A673 (cell line): ENCODE measurements around the gene CTF1. TPM values are rescaled to one million over a fixed set of nuclear protein-coding genes. Genes with fewer than 3 reads are reported as not detected.

Experiments used
- Bru-seq: library from RNA; stranded (reverse); fragments of 400-500 nt; gene quantifications from one replicate; lab custom pipeline; 2021; lab: Mats Ljungman, UMichigan
- BruChase-seq, 2 experiments: library from RNA; stranded (reverse); fragments of 400-500 nt; gene quantifications; one replicate each; lab custom pipeline; 2021; lab: Mats Ljungman, UMichigan
- BruUV-seq: library from RNA; stranded (reverse); fragments of 400-500 nt; replicated peaks from 2 replicates; lab custom pipeline; 2021; lab: Mats Ljungman, UMichigan
- CTCF ChIA-PET: fragments of 300-600 bp; sonication (Branson Sonifier 250); formaldehyde crosslinking; loops from one replicate; lab custom pipeline; 2022; ENCODE audit warnings: antibody characterized with exemption; lab: Charles Lee
- POLR2A ChIA-PET: fragments of 300-600 bp; sonication (Branson Sonifier 250); formaldehyde crosslinking; loops from one replicate; lab custom pipeline; 2022; ENCODE audit warnings: antibody characterized with exemption; ENCODE audit not compliant: low non-redundant PET; lab: Charles Lee
- DNase-seq: peaks from one replicate; pipeline ENCODE4 v3.0.0-alpha.2; 2015; ENCODE audit warnings: low spot score
- H3K27ac ChIP-seq: fragments of 200-600 bp; sonication (generic); 2 replicates; pipeline ENCODE4 v1.5.1; 2016; ENCODE audit warnings: mixed run types, low read depth, mild to moderate bottlenecking, mixed read lengths, antibody characterized with exemption, low read length; ENCODE audit not compliant: poor library complexity, severe bottlenecking
- H3K27me3 ChIP-seq: fragments of 200-600 bp; sonication (generic); replicated peaks from 2 replicates; pipeline ENCODE4 v1.6.1; 2017; ENCODE audit warnings: mixed run types, low read depth, mild to moderate bottlenecking, mixed read lengths, antibody characterized with exemption, low read length; ENCODE audit not compliant: insufficient read depth, poor library complexity
- H3K36me3 ChIP-seq: fragments of 200-600 bp; sonication (generic); 2 replicates; pipeline ENCODE4 v1.6.1; 2016; ENCODE audit warnings: mixed run types, mild to moderate bottlenecking, mixed read lengths, antibody characterized with exemption, low read length; ENCODE audit not compliant: insufficient read depth, poor library complexity, severe bottlenecking
- H3K4me1 ChIP-seq: fragments of 200-600 bp; sonication (generic); 2 replicates; pipeline ENCODE4 v1.6.1; 2017; ENCODE audit warnings: mixed run types, mild to moderate bottlenecking, mixed read lengths, antibody characterized with exemption, low read length; ENCODE audit not compliant: insufficient read depth, poor library complexity, severe bottlenecking
- H3K4me3 ChIP-seq: fragments of 200-600 bp; sonication (generic); 2 replicates; pipeline ENCODE4 v1.5.1; 2016; ENCODE audit warnings: low read depth, mixed run types, mild to moderate bottlenecking, mixed read lengths, low read length; ENCODE audit not compliant: poor library complexity, severe bottlenecking
- H3K9me3 ChIP-seq: fragments of 200-600 bp; sonication (generic); 2 replicates; pipeline ENCODE4 v1.6.1; 2016; ENCODE audit warnings: mixed run types, low read depth, mild to moderate bottlenecking, mixed read lengths, antibody characterized with exemption, low read length; ENCODE audit not compliant: poor library complexity, severe bottlenecking
- CTCF ChIP-seq: fragments of 300-800, 200-600 bp; sonication (generic); conservative IDR thresholded peaks from 2 replicates; pipeline ENCODE4 v1.5.1; 2017; ENCODE audit warnings: low read depth, mild to moderate bottlenecking, antibody characterized with exemption, low read length, moderate library complexity, mixed read lengths
- EZH2 ChIP-seq: fragments of 200-600 bp; sonication (generic); IDR thresholded peaks from 2 replicates; pipeline ENCODE4 v1.6.1; 2017; ENCODE audit warnings: borderline replicate concordance, low read depth, mild to moderate bottlenecking, mixed read lengths, antibody characterized with exemption, low read length; ENCODE audit not compliant: poor library complexity, severe bottlenecking
- intact Hi-C: fragments of 100-400 bp; cut with micrococcal nuclease; formaldehyde crosslinking; loops from one replicate; pipeline ENCODE4 v1.10.0; 2022; ENCODE audit not compliant: unreplicated experiment
- long read RNA-seq: library from polyadenylated mRNA; stranded (forward); transcript quantifications from one replicate; pipeline ENCODE4 v2.0.0, GENCODE V29; 2022
- total RNA-seq: library from RNA; stranded (reverse); gene quantifications from 2 replicates; pipeline ENCODE4 v1.2.3, GENCODE V29; 2021

The CTF1 gene
- total RNA-seq (1.4 and 1.6 TPM in 2 replicates), Bru-seq, nascent RNA (percentile 27 among the genes with signal in this experiment), BruChase-seq, experiment 1, labeled RNA remaining after a 2-hour chase (percentile 26 among the genes with signal in this experiment), BruChase-seq, experiment 2, labeled RNA remaining after a 6-hour chase (percentile 27 among the genes with signal in this experiment)
- long read RNA-seq, partial matches to known transcripts = 0 of 3 reads
- long read RNA-seq, other reads (novel, unspliced or antisense) = 1 of 3 reads

GRCh38 chr16:30896261-30896888 lies at the start of gene CTF1:
Gene CTF1, plus strand, starts transcription at chr16:30896614. Its CDS starts 30 bp downstream, at chr16:30896644.
- TF ChIP-seq CTCF (no peak), EZH2 (no peak)
- Histone ChIP-seq H3K27me3 (no peaks in the 10 kb centered on the region), H3K27ac (peak within 1 kb of the TSS; percentile 93), H3K9me3 (no peaks in the 10 kb centered on the region), H3K36me3 (peaks cover 6% of the 10 kb centered on the region), H3K4me3 (peak within 1 kb of the TSS; percentile 53), H3K4me1 (peaks cover 16% of the 10 kb centered on the region)
- intact Hi-C loops = loop anchor here (2.0 kb wide), 1 partner anchor 52 kb away; no protein-coding TSS in a partner anchor
- DNase-seq = peak; percentile 71
- BruUV-seq = no TSS peak
- POLR2A ChIA-PET = no interaction called here
- CTCF ChIA-PET = no interaction called here

- Histone ChIP-seq H3K9me3 (no peaks in the 10 kb centered on the region), H3K27me3 (no peaks in the 10 kb centered on the region), H3K36me3 (no peaks in the 10 kb centered on the region), H3K4me1 (no peaks in the 10 kb centered on the region), H3K27ac (no peak overlapping the region), H3K4me3 (no peak overlapping the region)
- POLR2A ChIA-PET = no interaction called here
- no TSS peak for BruUV-seq
- intact Hi-C loops = no loop called here
- DNase-seq = no peak
- TF ChIP-seq CTCF (no peak), EZH2 (no peak)
- CTCF ChIA-PET = interaction anchor here (1.0 kb wide), 1 partner anchor 99 kb away, joined by 3 read pairs; the partner anchor contains the start of gene PHKG2
Measured at GRCh38 chr16:30846649-30847402, 49.6 kb upstream of the CTF1 start.

GRCh38 chr16:30850246-30850645 lies 46.2 kb upstream of the CTF1 start:
- POLR2A ChIA-PET = no interaction called here
- Histone ChIP-seq H3K4me1 (no peaks in the 10 kb centered on the region), H3K4me3 (no peak overlapping the region), H3K27ac (no peak overlapping the region), H3K27me3 (no peaks in the 10 kb centered on the region), H3K36me3 (no peaks in the 10 kb centered on the region), H3K9me3 (no peaks in the 10 kb centered on the region)
- TF ChIP-seq EZH2 (no peak), CTCF (no peak)
- no TSS peak for BruUV-seq
- CTCF ChIA-PET = no interaction called here
- intact Hi-C loops = no loop called here
- no peak for DNase-seq
